CD4-positive, alpha-beta T cell (primary cell): Measurements from ENCODE around the gene RASL10A. TPM values are rescaled to one million over a fixed set of nuclear protein-coding genes. Genes with fewer than 3 reads are reported as not detected.

Experiments used
- ATAC-seq: fragments of 200-7000 bp; cut with Tn5 transposase; one replicate; pipeline ENCODE4 v1.10.0; 2022; ENCODE audit warnings: mild to moderate bottlenecking; ENCODE audit not compliant: poor library complexity
- CTCF ChIA-PET: fragments of 350-600 bp; sonication (Branson Sonifier 250); formaldehyde crosslinking; loops from one replicate; lab custom pipeline; 2021; ENCODE audit warnings: antibody characterized with exemption, inconsistent platforms; lab: Charles Lee
- POLR2A ChIA-PET: fragments of 350-600 bp; sonication (Branson Sonifier 250); formaldehyde crosslinking; loops from one replicate; lab custom pipeline; 2021; ENCODE audit warnings: antibody characterized with exemption, inconsistent platforms; lab: Charles Lee
- DNase-seq, 14 experiments: peaks; one replicate each; pipeline ENCODE4 v3.0.0-alpha.2; 2013 to 2020; ENCODE audit warnings: mixed read lengths in 2 of 14
- H3K27ac ChIP-seq, 2 donors: one replicate each; pipeline versions ENCODE4 v1.5.1 to v1.7.0; 2013; ENCODE audit warnings: low read length in 2 of 2, low read depth in 1 of 2, mild to moderate bottlenecking in 1 of 2
- H3K27me3 ChIP-seq, 2 experiments: 1 replicate in 1 of 2; 2 replicates in 1 of 2; pipeline versions ENCODE4 v1.6.1 to v1.7.0; 2013; ENCODE audit warnings: low read length in 2 of 2, control low read depth in 1 of 2, mild to moderate bottlenecking in 1 of 2, moderate library complexity in 1 of 2; ENCODE audit not compliant: insufficient read depth in 2 of 2, control insufficient read depth in 1 of 2
- H3K36me3 ChIP-seq: one replicate; pipeline ENCODE4 v1.6.1; 2013; ENCODE audit warnings: low read length, control low read depth; ENCODE audit not compliant: insufficient read depth
- H3K4me1 ChIP-seq: one replicate; pipeline ENCODE4 v1.6.1; 2013; ENCODE audit warnings: low read length, control low read depth; ENCODE audit not compliant: insufficient read depth
- H3K4me3 ChIP-seq: one replicate; pipeline ENCODE4 v1.5.1; 2013; ENCODE audit warnings: mild to moderate bottlenecking, low read length, moderate library complexity
- H3K9me3 ChIP-seq, 2 experiments: 1 replicate in 1 of 2; 2 replicates in 1 of 2; pipeline versions ENCODE4 v1.6.1 to v1.7.0; 2013; ENCODE audit warnings: low read length in 2 of 2, mild to moderate bottlenecking in 2 of 2, control low read depth in 1 of 2, moderate library complexity in 1 of 2; ENCODE audit not compliant: control insufficient read depth in 1 of 2, insufficient read depth in 1 of 2
- H3K27ac Mint-ChIP-seq: one replicate; pipeline ENCODE4 v1.8.0; 2020; ENCODE audit warnings: mixed read lengths
- H3K27me3 Mint-ChIP-seq: one replicate; pipeline ENCODE4 v1.8.0; 2021; ENCODE audit warnings: mixed read lengths
- H3K36me3 Mint-ChIP-seq: one replicate; pipeline ENCODE4 v1.8.0; 2021; ENCODE audit warnings: low read depth, mixed read lengths
- H3K4me1 Mint-ChIP-seq: one replicate; pipeline ENCODE4 v1.8.0; 2021; ENCODE audit warnings: low read depth, mixed read lengths
- H3K4me3 Mint-ChIP-seq: one replicate; pipeline ENCODE4 v1.8.0; 2020; ENCODE audit warnings: mild to moderate bottlenecking, mixed read lengths
- H3K9me3 Mint-ChIP-seq: one replicate; pipeline ENCODE4 v1.8.0; 2020; ENCODE audit warnings: mixed read lengths
- CTCF ChIP-seq: fragments of 200-600 bp; IDR thresholded peaks from one replicate; pipeline ENCODE4 v1.8.0; 2022; ENCODE audit warnings: antibody characterized with exemption, mild to moderate bottlenecking
- intact Hi-C, 2 experiments: fragments of 100-400 bp; cut with DNase I in 1 of 2; cut with micrococcal nuclease in 1 of 2; formaldehyde crosslinking; loops; one replicate each; pipeline versions ENCODE4 v1.15.1 to v1.9.0; 2023 to 2025; cut with DNase I, micrococcal nuclease
- total RNA-seq, 174 experiments: library from RNA in 2 of 174; stranded (reverse) in 2 of 174; gene quantifications; one replicate each; pipeline ENCODE4 v1.2.3 and lab custom pipeline; 2021 to 2026

Gene RASL10A
- total RNA-seq, 2 experiments from 2014 or later: 0.30 to 0.36 TPM

- Mint-ChIP-seq H3K27me3 (peaks cover 23% of the 10 kb centered on the region), H3K27ac (no peak overlapping the region), H3K9me3 (no peaks in the 10 kb centered on the region), H3K4me3 (peak overlapping the region; percentile 76), H3K4me1 (peaks cover 12% of the 10 kb centered on the region), H3K36me3 (no peaks in the 10 kb centered on the region)
- Histone ChIP-seq H3K36me3 (no peaks in the 10 kb centered on the region), H3K4me1 (peaks cover 51% of the 10 kb centered on the region), H3K4me3 (peak overlapping the region; percentile 65), H3K9me3 (peaks cover 0 to 4% of the 10 kb centered on the region in 2 experiments), H3K27me3 (peaks cover 14 to 18% of the 10 kb centered on the region in 2 experiments), H3K27ac (no peak overlapping the region)
- ATAC-seq (peak; percentile 54), DNase-seq (peak in 7 of 14 experiments; percentile 13 to 61 (median 42))
- CTCF ChIA-PET: no interaction called here
- POLR2A ChIA-PET: interaction anchor here (2.3 kb wide), 1 partner anchor 39 kb away, joined by 7 read pairs; the partner anchor contains the start of gene EWSR1
- TF ChIP-seq CTCF: no peak
- intact Hi-C loops: loop anchor here in 1 of 2 experiments (2.0 kb wide), 1 partner anchor 82 kb away; the partner anchor contains the start of gene AP1B1
Observed at GRCh38 chr22:29306835-29307595, 8.5 kb downstream of the RASL10A start.

- peak within 1 kb of the TSS; percentile 85 for H3K4me3 Mint-ChIP-seq
- Histone ChIP-seq H3K4me1 (peaks cover 50% of the 10 kb centered on the region), H3K27me3 (peaks cover 12 to 15% of the 10 kb centered on the region in 2 experiments), H3K27ac (no peak within 1 kb of the TSS), H3K36me3 (no peaks in the 10 kb centered on the region), H3K4me3 (peak within 1 kb of the TSS; percentile 65), H3K9me3 (peaks cover 0 to 4% of the 10 kb centered on the region in 2 experiments)
- CTCF ChIA-PET: no interaction called here
- peaks cover 20% of the 10 kb centered on the region for H3K27me3 Mint-ChIP-seq
- no peaks in the 10 kb centered on the region for H3K9me3 Mint-ChIP-seq
- DNase-seq (peak in 9 of 14 experiments; percentile 13 to 67 (median 44)), ATAC-seq (peak; percentile 51)
- no peak for TF ChIP-seq CTCF
- H3K36me3 Mint-ChIP-seq: peaks cover 6% of the 10 kb centered on the region
- H3K4me1 Mint-ChIP-seq: peaks cover 12% of the 10 kb centered on the region
- intact Hi-C loops: loop anchor here in 1 of 2 experiments (2.0 kb wide), 1 partner anchor 82 kb away; the partner anchor contains the start of gene AP1B1
- H3K27ac Mint-ChIP-seq: no peak within 1 kb of the TSS
- POLR2A ChIA-PET: interaction anchor here (2.3 kb wide), 1 partner anchor 38 kb away, joined by 7 read pairs; the partner anchor contains the start of gene EWSR1
Observed at GRCh38 chr22:29306175-29306834, 9.2 kb downstream of the RASL10A start, which contains the start of gene GAS2L1. TSS of gene GAS2L1 (plus strand) at chr22:29306650. CDS start at chr22:29308106, 1,456 bp downstream.

GRCh38 chr22:29305836-29306174, 9.7 kb downstream of the RASL10A start:
- POLR2A ChIA-PET: interaction anchor here (2.3 kb wide), 1 partner anchor 37 kb away, joined by 7 read pairs; the partner anchor contains the start of gene EWSR1
- Histone ChIP-seq H3K4me1 (peaks cover 45% of the 10 kb centered on the region), H3K27me3 (peaks cover 8 to 15% of the 10 kb centered on the region in 2 experiments), H3K9me3 (peaks cover 0 to 4% of the 10 kb centered on the region in 2 experiments), H3K27ac (no peak overlapping the region), H3K4me3 (peak overlapping the region; percentile 65), H3K36me3 (no peaks in the 10 kb centered on the region)
- no peak for ATAC-seq
- H3K36me3 Mint-ChIP-seq: peaks cover 11% of the 10 kb centered on the region
- H3K9me3 Mint-ChIP-seq: no peaks in the 10 kb centered on the region
- peak overlapping the region; percentile 85 for H3K4me3 Mint-ChIP-seq
- H3K27ac Mint-ChIP-seq: no peak overlapping the region
- no peak for TF ChIP-seq CTCF
- no peak for DNase-seq
- intact Hi-C loops: loop anchor here in 1 of 2 experiments (2.0 kb wide), 1 partner anchor 83 kb away; the partner anchor contains the start of gene AP1B1
- peaks cover 16% of the 10 kb centered on the region for H3K27me3 Mint-ChIP-seq
- CTCF ChIA-PET: no interaction called here
- H3K4me1 Mint-ChIP-seq: peaks cover 12% of the 10 kb centered on the region
